ES-I3 (cell line): ENCODE results near the gene ATP11C.
A peak's percentile ranks its signal among the peaks of the same experiment; 100 is the strongest.
"Not testable (repeated sequence)": the region's sequence is repeated elsewhere in the genome, so short reads cannot be mapped to it uniquely, and the experiment has no call there.

Source experiments
- H3K36me3 ChIP-seq: 2 replicates; pipeline ENCODE4 v1.6.1; 2013; ENCODE audit warnings: mild to moderate bottlenecking, low read length, control low read depth, moderate library complexity; ENCODE audit not compliant: insufficient read depth
- H3K4me1 ChIP-seq: 2 replicates; pipeline ENCODE4 v1.6.1; 2013; ENCODE audit warnings: mild to moderate bottlenecking, control low read depth, low read length; ENCODE audit not compliant: insufficient read depth
- H3K9ac ChIP-seq: 2 replicates; pipeline ENCODE4 v1.6.1; 2013; ENCODE audit warnings: low read depth, mild to moderate bottlenecking, low read length, moderate library complexity
- H3K9me3 ChIP-seq: 2 replicates; pipeline ENCODE4 v1.6.1; 2013; ENCODE audit warnings: mild to moderate bottlenecking, low read length, moderate library complexity; ENCODE audit not compliant: control insufficient read depth, insufficient read depth

The ATP11C gene

DNA sequence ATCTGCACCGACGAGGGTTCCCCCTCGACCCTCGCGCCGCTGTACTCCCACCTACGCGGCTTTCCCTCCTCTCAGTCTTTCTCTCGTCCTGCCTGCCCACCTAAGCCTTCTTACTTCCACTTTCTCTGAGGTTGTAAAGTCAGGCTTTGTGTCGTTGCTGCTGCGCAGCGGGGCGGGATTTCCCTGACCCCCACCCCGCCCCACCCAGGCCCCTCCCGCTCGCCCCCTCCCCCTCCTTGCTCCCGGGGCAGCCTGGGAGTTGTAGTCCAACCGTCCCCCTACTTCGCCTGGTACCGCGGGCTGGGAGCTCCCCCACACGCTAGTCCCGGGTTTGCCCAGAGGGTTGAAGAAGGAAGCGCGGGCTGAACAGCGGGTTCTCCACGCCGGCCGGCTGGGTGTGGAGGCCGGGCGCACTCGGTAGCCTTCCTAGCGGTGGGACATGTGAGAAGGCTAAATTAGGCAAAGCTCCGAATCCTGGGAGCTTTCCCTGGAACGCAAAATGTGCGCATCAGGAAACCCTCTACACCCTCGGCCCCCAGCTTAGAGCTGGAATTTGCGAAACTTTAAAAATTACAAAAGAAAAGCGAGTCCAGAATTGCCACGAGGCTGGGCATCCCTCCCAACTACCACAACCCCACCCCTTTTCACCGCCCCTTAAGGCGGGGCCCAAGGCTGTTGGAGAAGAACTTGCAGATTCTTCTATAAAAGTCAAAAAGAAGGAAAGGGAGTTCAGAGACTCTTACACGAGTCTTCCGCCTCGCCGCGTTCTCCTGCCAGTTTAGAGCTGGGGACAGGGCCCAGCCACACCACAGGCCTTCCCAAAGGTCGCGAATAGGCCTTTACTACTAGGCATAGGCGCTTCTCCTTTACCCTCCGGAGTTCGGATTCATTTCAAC lies at the start of gene ATP11C:
TSS of gene ATP11C (minus strand) at position 153 of the 896 bp plus-strand sequence. CDS start 1,011 bp downstream, outside the sequence.
- Histone ChIP-seq H3K36me3 (no peaks in the 10 kb centered on the region), H3K4me1 (peaks cover 24% of the 10 kb centered on the region), H3K9me3 (no peaks in the 10 kb centered on the region), H3K9ac (peak within 1 kb of the TSS; percentile 89)

DNA sequence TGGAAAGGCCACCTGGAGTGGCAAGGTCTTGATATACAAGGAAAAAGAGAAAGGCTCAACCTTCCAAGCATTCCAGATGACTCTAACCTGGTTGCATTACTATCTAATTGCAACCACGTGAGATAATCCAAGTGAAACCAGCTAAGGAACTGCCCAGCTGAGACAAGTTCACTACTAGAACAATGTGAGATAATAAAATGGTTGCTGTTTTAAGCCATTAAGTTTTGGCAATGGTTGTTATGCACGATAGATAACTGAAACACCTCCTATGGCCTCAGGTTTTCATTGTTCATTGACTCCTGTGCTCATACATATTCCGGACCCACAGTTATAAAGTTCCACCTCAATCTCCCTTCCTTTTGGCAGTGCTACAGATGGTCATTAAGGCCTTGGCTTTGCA lies 41.6 kb upstream of the ATP11C start:
- Histone ChIP-seq H3K9me3 (peaks cover 6% of the 10 kb centered on the region), H3K4me1 (0 out of 2 replicates have a peak, but pooled peaks cover 3% of the 10 kb centered on the region), H3K36me3 (no peaks in the 10 kb centered on the region), H3K9ac (no peak overlapping the region)

DNA sequence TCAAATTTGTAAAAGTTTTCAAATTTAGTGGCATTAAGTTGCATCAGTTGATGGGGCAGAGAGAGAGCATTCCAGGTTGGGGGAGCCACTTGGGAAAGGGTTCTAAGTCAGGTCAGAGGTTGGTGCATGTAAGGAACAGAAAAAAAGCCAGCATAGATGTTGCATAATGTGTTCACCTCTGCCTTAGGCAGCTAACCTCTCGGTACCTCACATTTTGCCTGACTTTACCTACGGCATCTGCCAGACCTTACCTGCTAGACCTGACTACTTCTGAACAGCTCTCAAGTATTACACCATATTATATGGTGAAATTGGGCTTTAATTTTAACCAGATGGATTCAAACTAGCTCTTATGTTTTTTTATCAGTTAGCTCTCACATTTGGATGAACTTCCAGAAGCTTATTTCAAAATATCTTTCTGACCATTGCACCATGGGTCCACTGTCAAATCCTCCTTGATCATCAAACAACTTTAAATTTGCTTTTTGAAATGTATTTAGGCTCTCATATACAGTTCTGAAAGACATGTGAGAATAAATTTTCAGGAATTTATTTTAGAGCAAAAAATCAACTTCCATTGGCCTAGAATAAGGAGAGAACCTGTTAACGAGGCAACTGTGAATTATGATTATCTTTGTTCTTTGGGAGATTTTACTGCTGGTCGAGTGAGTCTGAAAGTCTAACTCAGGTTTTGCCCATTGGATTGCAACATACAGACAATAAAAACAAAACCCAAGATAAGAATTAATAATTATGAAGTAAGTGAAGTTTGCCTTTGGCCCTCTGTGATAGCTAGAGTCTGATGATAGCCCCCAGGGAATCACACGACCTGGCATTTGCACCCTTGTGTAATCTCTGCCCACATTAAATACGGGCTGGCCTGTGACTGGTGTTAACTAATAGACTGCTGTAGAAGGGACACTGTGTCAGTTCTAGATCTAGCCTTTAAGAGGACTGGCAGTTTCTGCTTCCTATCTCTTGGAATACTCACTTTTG lies 40.1 kb upstream of the ATP11C start:
- no peak overlapping the region for H3K9ac ChIP-seq
- no peaks in the 10 kb centered on the region for H3K36me3 ChIP-seq
- H3K4me1 ChIP-seq: 0 out of 2 replicates have a peak, but pooled peaks cover 3% of the 10 kb centered on the region
- H3K9me3 ChIP-seq: peaks cover 6% of the 10 kb centered on the region

DNA sequence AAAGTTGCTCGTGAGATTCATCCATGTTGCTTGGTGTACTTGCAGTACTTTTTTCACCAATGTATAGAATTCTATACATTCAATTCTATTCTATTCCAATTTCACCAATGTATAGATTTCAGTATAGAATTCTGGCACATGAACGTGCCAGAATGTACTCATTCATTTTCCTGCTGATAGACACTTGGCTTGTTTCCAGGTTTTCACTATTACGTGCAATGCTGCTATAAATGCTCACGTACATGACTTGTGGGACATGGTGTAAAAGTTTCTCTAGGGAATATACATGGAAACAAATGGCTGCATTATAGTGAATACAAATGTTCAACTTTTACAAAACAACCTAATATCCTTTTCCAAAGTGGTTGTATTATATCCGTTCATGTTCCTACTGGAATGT lies 39.3 kb upstream of the ATP11C start:
- H3K36me3 ChIP-seq: no peaks in the 10 kb centered on the region
- peaks cover 6% of the 10 kb centered on the region for H3K9me3 ChIP-seq
- no peak overlapping the region for H3K9ac ChIP-seq
- peaks cover 4% of the 10 kb centered on the region; the same call in 1 of the 2 replicates for H3K4me1 ChIP-seq

DNA sequence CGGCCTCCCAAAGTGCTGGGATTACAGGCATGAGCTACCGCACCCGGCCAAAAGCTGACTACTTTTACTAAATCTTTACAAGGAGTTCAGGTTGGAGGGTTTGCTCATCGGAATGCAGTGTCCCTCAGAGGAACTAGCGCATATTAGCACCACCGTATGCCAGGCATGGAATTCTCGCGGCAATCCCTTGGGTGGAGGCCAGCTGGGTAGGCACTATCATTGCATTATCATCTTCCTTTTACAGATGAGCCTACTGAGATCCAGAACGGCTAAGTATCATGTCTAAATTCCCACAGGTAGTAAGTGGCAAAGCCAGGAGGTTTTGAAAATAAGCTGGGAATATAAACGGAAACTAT lies 38.5 kb upstream of the ATP11C start:
- peaks cover 6% of the 10 kb centered on the region; the same call in 1 of the 2 replicates for H3K4me1 ChIP-seq
- peak overlapping the region; percentile 43; the same call in 1 of the 2 replicates for H3K9ac ChIP-seq
- peaks cover 2% of the 10 kb centered on the region; the same call in 1 of the 2 replicates for H3K9me3 ChIP-seq
- no peaks in the 10 kb centered on the region for H3K36me3 ChIP-seq

DNA sequence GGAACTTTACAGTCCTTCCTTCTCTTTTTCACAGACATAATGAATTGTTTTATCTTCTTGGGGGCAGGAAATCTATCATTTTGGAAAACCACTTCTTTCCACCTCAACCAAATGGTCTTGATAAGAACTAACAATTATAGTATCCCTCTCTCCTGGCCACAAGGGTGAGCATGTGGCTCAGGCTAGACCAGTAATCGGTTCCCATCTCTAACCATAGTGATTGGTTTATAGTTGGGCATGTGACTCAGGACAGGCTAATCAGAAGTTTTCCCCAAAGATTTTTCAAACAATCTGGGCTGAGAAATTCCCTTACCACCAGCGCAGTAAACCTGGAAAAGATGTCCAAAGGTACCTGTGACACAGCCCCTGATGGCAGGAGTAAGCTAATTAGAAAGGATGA lies 36.4 kb upstream of the ATP11C start:
- Histone ChIP-seq H3K9ac (no peak overlapping the region), H3K9me3 (no peaks in the 10 kb centered on the region), H3K4me1 (peaks cover 6% of the 10 kb centered on the region; the same call in 1 of the 2 replicates), H3K36me3 (no peaks in the 10 kb centered on the region)

DNA sequence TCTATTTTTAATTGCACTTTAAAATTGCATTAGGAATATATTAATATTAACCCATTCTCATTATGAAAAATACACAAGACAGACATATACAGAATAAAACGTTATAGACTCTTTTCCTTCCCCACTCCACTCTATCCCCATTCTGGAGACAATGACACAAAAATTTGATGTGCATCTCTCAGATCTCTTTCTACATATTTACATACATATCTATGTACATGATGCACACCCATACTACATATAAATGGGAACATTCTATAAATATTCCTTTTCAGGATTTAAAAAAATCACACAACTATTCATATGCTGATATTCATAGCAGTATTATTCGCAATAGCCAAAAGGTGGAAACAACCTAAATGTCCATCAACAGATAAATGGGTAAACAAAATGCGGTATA lies 34.9 kb upstream of the ATP11C start:
- Histone ChIP-seq H3K4me1 (peaks cover 6% of the 10 kb centered on the region; the same call in 1 of the 2 replicates), H3K36me3 (no peaks in the 10 kb centered on the region), H3K9me3 (no peaks in the 10 kb centered on the region), H3K9ac (no peak overlapping the region)

DNA sequence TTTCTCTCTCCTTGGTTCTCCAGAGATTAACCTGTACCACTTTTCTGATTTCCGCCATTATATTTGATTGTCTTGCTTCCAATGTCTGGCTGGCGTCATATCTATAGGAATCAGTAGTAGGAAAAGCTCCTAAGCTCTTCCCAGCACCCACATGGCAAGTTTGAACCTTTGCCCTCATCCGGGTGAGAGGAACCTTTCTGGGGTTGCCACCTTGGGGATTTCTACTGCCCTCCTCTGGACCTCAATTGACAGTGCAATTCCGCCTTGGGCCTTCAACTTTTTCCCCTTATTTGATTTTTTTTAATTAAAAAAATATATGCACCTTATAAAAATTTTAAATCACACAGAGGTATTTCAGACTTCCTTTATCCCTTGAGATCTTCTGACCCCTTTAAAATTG lies 34.4 kb upstream of the ATP11C start:
- H3K36me3 ChIP-seq: no peaks in the 10 kb centered on the region
- peaks cover 6% of the 10 kb centered on the region; the same call in 1 of the 2 replicates for H3K4me1 ChIP-seq
- H3K9ac ChIP-seq: no peak overlapping the region
- H3K9me3 ChIP-seq: no peaks in the 10 kb centered on the region

DNA sequence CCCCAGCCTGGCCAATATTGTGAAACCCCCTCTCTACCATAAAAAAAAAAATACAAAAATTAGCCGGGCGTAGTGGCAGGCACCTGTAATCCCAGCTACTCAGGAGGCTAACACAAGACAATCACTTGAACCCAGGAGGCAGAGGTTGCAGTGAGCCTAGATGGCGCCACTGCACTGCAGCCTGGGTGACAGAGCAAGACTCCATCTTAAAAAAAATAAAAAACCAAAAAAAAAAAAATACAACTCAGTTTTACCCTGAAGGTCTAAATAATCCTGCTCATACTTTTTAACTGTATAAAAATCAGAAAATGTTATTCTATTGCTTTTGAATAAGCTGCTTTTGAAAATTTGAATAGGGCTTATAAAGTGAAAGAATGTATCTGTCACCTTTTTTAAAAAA lies 33.3 kb upstream of the ATP11C start:
- H3K36me3 ChIP-seq, H3K9me3 ChIP-seq, H3K4me1 ChIP-seq, H3K9ac ChIP-seq: not testable (repeated sequence)

DNA sequence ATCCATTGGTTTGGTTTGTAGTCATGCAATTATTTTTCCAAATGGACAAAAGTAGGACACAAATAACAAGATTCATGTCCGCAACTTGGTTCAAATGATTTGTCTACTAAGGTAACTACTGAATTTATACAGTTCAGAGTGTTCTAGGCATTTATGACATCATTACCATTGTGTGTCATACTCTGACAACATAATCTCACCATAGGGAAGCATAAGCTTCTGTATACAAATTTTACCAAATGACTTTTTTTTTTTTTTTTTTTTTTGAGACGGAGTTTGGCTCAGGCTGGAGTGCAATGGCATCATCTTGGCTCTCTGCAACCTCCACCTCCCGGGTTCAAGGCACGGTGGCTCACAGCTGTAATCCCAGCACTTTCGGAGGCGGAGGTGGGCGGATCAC lies 32.6 kb upstream of the ATP11C start, which contains the start of gene CXorf66:
TSS of gene CXorf66 (minus strand) at position 101 of the 400 bp plus-strand sequence. CDS start at position 76, 25 bp downstream.
- Histone ChIP-seq H3K9ac (no peak within 1 kb of the TSS), H3K9me3 (no peaks in the 10 kb centered on the region), H3K36me3 (no peaks in the 10 kb centered on the region), H3K4me1 (peaks cover 6% of the 10 kb centered on the region; the same call in 1 of the 2 replicates)

DNA sequence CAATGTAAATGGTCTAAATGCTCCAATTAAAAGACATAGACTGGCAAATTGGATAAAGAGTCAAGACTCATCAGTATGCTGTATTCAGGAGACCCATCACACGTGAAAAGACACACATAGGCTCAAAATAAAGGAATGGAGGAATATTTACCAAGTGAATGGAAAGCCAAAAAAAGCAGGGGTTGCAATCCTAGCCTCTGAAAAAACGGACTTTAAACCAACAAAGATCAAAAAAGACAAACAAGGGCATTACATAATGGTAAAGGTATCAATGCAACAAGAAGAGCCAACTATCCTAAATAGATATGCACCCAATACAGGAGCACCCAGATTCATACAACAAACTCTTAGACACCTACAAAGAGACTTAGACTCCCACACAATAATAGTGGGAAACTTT lies 28.2 kb upstream of the ATP11C start:
- not testable (repeated sequence) for H3K36me3 ChIP-seq, H3K9ac ChIP-seq, H3K4me1 ChIP-seq, H3K9me3 ChIP-seq

DNA sequence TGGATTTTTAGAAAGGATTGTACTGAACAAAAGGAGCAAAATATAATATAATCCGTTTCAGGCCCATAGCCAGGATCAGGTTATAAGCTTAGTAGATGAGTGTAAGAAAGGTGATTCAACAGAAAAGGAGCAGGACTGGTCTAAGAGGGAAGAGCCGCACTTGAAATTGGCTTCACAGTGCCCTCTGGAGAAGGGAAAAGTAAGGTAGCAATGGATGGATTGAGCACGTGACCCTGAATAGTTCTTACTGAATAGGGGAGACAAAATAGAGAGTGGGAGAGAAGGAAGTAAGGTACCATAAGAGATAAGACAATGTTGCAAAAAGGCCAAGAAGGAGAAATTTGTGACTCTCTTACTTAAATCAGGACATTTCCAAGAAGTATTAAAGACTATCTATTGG lies 16.9 kb upstream of the ATP11C start:
- H3K9me3 ChIP-seq: no peaks in the 10 kb centered on the region
- H3K36me3 ChIP-seq: no peaks in the 10 kb centered on the region

DNA sequence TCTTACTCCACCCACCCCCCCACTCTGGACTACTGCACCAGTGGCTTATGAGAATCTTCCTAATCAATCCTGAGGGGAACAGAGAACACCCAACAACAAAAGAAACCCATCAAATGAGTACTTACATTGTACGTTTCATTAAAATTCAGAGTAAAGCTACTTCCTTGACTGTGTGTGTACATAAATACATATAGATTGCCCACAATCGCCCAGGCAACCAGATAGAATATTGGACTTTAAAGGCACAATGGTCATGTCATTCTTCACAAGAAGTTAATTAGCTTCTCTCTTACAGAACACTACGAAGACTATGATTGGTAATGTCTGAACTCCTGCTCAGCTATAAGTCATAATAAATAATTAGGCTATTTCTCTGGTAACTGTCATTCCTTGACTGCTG lies 12.2 kb upstream of the ATP11C start:
- H3K9ac ChIP-seq: no peak overlapping the region
- H3K36me3 ChIP-seq: no peaks in the 10 kb centered on the region
- peaks cover 4% of the 10 kb centered on the region; the same call in 1 of the 2 replicates for H3K4me1 ChIP-seq
- no peaks in the 10 kb centered on the region for H3K9me3 ChIP-seq

More for the DNA sequence above, 16.9 kb upstream of the ATP11C start:
- Histone ChIP-seq H3K4me1 (peaks cover 4% of the 10 kb centered on the region; the same call in 1 of the 2 replicates), H3K9ac (no peak overlapping the region)

DNA sequence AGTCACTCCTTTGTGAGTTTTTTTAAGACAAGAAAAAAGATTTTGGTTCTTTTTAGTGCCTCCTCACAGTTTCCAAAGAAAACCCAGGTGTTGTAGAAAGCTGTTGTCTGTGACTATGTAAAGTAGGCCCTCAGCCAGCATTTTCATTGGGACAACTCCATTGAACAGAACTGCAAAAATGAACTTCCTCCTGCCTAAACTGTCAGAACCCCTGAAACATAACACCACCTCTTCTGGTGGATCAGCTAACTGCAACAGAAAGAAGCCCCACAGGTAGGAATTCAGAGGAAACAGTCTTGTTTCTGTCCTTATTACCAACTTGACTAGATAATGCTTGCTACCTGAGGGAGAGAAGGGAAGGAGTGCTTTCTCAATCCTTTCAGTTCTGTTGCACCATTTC lies 3.4 kb upstream of the ATP11C start:
- Histone ChIP-seq H3K9me3 (no peaks in the 10 kb centered on the region), H3K36me3 (no peaks in the 10 kb centered on the region), H3K9ac (peak overlapping the region; percentile 7; the same call in 1 of the 2 replicates), H3K4me1 (peaks cover 14% of the 10 kb centered on the region)
